ENCODE measurements around the gene JAML. TPM values are rescaled to one million over a fixed set of nuclear protein-coding genes. Genes with fewer than 3 reads are reported as not detected.

Gene JAML
- total and polyA plus RNA-seq, 2 experiments from 2014 or later, result 0.56 to 1.0 TPM

- ATAC-seq (no peak), DNase-seq (ENCODE audit: low spot score) (no peak)
- TF ChIP-seq, protein P1, sequence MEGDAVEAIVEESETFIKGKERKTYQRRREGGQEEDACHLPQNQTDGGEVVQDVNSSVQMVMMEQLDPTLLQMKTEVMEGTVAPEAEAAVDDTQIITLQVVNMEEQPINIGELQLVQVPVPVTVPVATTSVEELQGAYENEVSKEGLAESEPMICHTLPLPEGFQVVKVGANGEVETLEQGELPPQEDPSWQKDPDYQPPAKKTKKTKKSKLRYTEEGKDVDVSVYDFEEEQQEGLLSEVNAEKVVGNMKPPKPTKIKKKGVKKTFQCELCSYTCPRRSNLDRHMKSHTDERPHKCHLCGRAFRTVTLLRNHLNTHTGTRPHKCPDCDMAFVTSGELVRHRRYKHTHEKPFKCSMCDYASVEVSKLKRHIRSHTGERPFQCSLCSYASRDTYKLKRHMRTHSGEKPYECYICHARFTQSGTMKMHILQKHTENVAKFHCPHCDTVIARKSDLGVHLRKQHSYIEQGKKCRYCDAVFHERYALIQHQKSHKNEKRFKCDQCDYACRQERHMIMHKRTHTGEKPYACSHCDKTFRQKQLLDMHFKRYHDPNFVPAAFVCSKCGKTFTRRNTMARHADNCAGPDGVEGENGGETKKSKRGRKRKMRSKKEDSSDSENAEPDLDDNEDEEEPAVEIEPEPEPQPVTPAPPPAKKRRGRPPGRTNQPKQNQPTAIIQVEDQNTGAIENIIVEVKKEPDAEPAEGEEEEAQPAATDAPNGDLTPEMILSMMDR (conservative IDR thresholded peaks at IDR 0.05; ENCODE audit: low read depth in 2 of 2), result no peak
- no peak for TF ChIP-seq POLR2AphosphoS5 (IDR thresholded peaks at IDR 0.05; ENCODE audit: low read depth)
- TF ChIP-seq NANOG (IDR thresholded peaks at IDR 0.05; ENCODE audit: borderline replicate concordance), result no peak
- TF ChIP-seq CREB1 (CRISPR knock-in tag; IDR thresholded peaks at IDR 0.05; ENCODE audit: low read depth), result no peak
- no peak for TF ChIP-seq ZNF462 (CRISPR knock-in tag; IDR thresholded peaks at IDR 0.05)
- no peak for TF ChIP-seq JUNB (IDR thresholded peaks at IDR 0.05; ENCODE audit: unreplicated experiment)
- no peak for TF ChIP-seq REST (IDR thresholded peaks at IDR 0.05; ENCODE audit: unreplicated experiment)
- TF ChIP-seq EZH2phosphoT487 (IDR thresholded peaks at IDR 0.05; ENCODE audit: unreplicated experiment), result no peak
- Histone ChIP-seq H3K4me1 (ENCODE audit: insufficient read depth) (peaks cover 3% of the 10 kb centered on the region; the same call in 1 of the 2 replicates), H3K27me3 (ENCODE audit: insufficient read depth) (peaks cover 11% of the 10 kb centered on the region; the same call in 1 of the 2 replicates), H3K4me2 (no peak overlapping the region), H3K9me2 (ENCODE audit: insufficient read depth) (no peaks in the 10 kb centered on the region), H3K36me3 (ENCODE audit: insufficient read depth) (no peaks in the 10 kb centered on the region), H3K4me3 (no peak overlapping the region), H3K27ac (ENCODE audit: low read depth) (no peak overlapping the region), H4K20me1 (replicated peaks; ENCODE audit: insufficient read depth) (no peaks in the 10 kb centered on the region), H3K79me2 (replicated peaks; ENCODE audit: insufficient read depth) (no peaks in the 10 kb centered on the region), H2AFZ (no peak overlapping the region), H3F3A (replicated peaks; ENCODE audit: low read depth) (no peaks in the 10 kb centered on the region)
- H3K9me3 Mint-ChIP-seq, result no peaks in the 10 kb centered on the region
- H3K36me3 Mint-ChIP-seq (ENCODE audit: low read depth), result no peaks in the 10 kb centered on the region
- H3K27me3 Mint-ChIP-seq (ENCODE audit: insufficient read depth, low read depth, poor library complexity), result peaks cover 11% of the 10 kb centered on the region
- no peak overlapping the region for H3K27ac Mint-ChIP-seq
- H3K4me1 Mint-ChIP-seq, result peaks cover 14% of the 10 kb centered on the region
- H3K4me3 Mint-ChIP-seq, result no peak overlapping the region
These were observed 21.2 kb upstream of the JAML start for GRCh38 chr11:118245936-118246562.
